Fibroblast of lung (primary cell): ENCODE results near the gene TMEM167B. TPM values are rescaled to one million over a fixed set of nuclear protein-coding genes. Genes with fewer than 3 reads are reported as not detected.

Source experiments
- DNase-seq, 2 donors: peaks; one replicate each; pipeline versions ENCODE4 v3.0.0 to v3.0.0-alpha.2; 2010; ENCODE audit warnings: low read depth in 2 of 2
- H2AFZ ChIP-seq: 2 replicates; pipeline ENCODE4 v1.5.1; 2012; ENCODE audit warnings: low read length, control low read depth, inconsistent platforms
- H3K27ac ChIP-seq: 2 replicates; pipeline ENCODE4 v1.5.1; 2011; ENCODE audit warnings: low read length, control low read depth; ENCODE audit not compliant: insufficient read depth
- H3K27me3 ChIP-seq: 2 replicates; pipeline ENCODE4 v1.5.1; 2011; ENCODE audit warnings: mild to moderate bottlenecking, low read length; ENCODE audit not compliant: control insufficient read depth, insufficient read depth
- H3K36me3 ChIP-seq: 2 replicates; pipeline ENCODE4 v1.5.1; 2011; ENCODE audit warnings: low read length; ENCODE audit not compliant: control insufficient read depth, insufficient read depth
- H3K4me1 ChIP-seq: 2 replicates; pipeline ENCODE4 v1.5.1; 2011; ENCODE audit warnings: low read length; ENCODE audit not compliant: control insufficient read depth, insufficient read depth; ENCODE audit errors: extremely low read depth
- H3K4me2 ChIP-seq: 2 replicates; pipeline ENCODE4 v1.5.1; 2011; ENCODE audit warnings: low read length, control low read depth; ENCODE audit not compliant: insufficient read depth; ENCODE audit errors: extremely low read depth
- H3K4me3 ChIP-seq, 4 experiments: fragments of 200-600 bp in 1 of 4; sonication (generic) in 1 of 4; replicated peaks in 1 of 4; 2 replicates each; pipeline ENCODE4 v1.5.1; 2011 to 2016; ENCODE audit warnings: low read length in 4 of 4, low read depth in 3 of 4, mild to moderate bottlenecking in 3 of 4, control low read depth in 2 of 4, inconsistent platforms in 1 of 4, mixed read lengths in 1 of 4; ENCODE audit not compliant: insufficient read depth in 1 of 4; ENCODE audit errors: control extremely low read depth in 1 of 4
- H3K79me2 ChIP-seq: 2 replicates; pipeline ENCODE4 v1.5.1; 2012; ENCODE audit warnings: mild to moderate bottlenecking, low read length, inconsistent platforms; ENCODE audit not compliant: control insufficient read depth, insufficient read depth
- H3K9ac ChIP-seq: 2 replicates; pipeline ENCODE4 v1.5.1; 2011; ENCODE audit warnings: mild to moderate bottlenecking, low read length, control low read depth; ENCODE audit not compliant: insufficient read depth
- H3K9me3 ChIP-seq: 2 replicates; pipeline ENCODE4 v1.5.1; 2012; ENCODE audit warnings: low read depth, low read length; ENCODE audit not compliant: control insufficient read depth, insufficient read depth
- H4K20me1 ChIP-seq: 2 replicates; pipeline ENCODE4 v1.5.1; 2011; ENCODE audit warnings: low read length; ENCODE audit not compliant: control insufficient read depth, insufficient read depth; ENCODE audit errors: extremely low read depth
- CTCF ChIP-seq, 2 donors: IDR thresholded peaks in 1 of 2; conservative IDR thresholded peaks in 1 of 2; 1 replicate in 1 of 2; 2 replicates in 1 of 2; pipeline ENCODE4 v1.5.1; 2011 to 2012; ENCODE audit warnings: low read length in 2 of 2, control low read depth in 1 of 2, inconsistent platforms in 1 of 2, low read depth in 1 of 2, mild to moderate bottlenecking in 1 of 2
- EZH2 ChIP-seq: IDR thresholded peaks from 2 replicates; pipeline ENCODE4 v1.5.1; 2012; ENCODE audit warnings: low read length, control low read depth, mild to moderate bottlenecking; ENCODE audit errors: missing control alignments
- polyA plus RNA-seq, 2 donors: library from polyadenylated mRNA; depleted of rRNA in 1 of 2; stranded (reverse) in 1 of 2; unstranded in 1 of 2; fragments of >200 nt; gene quantifications; 2 replicates each; pipeline ENCODE4 v1.2.1, GENCODE V29; 2011 to 2012; ENCODE audit warnings: missing spikeins in 1 of 2
- total RNA-seq: library from RNA; depleted of rRNA; stranded (reverse); fragments of >200 nt; gene quantifications from 2 replicates; pipeline ENCODE4 v1.2.1, GENCODE V29; 2014

Gene TMEM167B
- total and polyA plus RNA-seq, 2 donors (not counting 1 experiment from before 2014, with no cell fraction given): 35.3 to 52.2 TPM

GRCh38 chr1:109099938-109100773, 9.6 kb downstream of the TMEM167B start:
- no peaks in the 10 kb centered on the region for H3K9me3 ChIP-seq
- peak overlapping the region; percentile 89 for H2AFZ ChIP-seq
- H3K4me1 ChIP-seq: no peaks in the 10 kb centered on the region
- peak overlapping the region; percentile 77 for H3K4me2 ChIP-seq
- peak overlapping the region; percentile 92 for H3K9ac ChIP-seq
- TF ChIP-seq EZH2 (no peak), CTCF (conservative IDR thresholded peaks at IDR 0.05 in 1 of 2, IDR thresholded peaks at IDR 0.05 in 1 of 2; ENCODE audit: low read depth in 1 of 2, low read length in 2 of 2) (peak; percentile 79 to 80)
- peaks cover 16% of the 10 kb centered on the region for H3K79me2 ChIP-seq
- H4K20me1 ChIP-seq: no peaks in the 10 kb centered on the region
- peak overlapping the region; percentile 91 for H3K27ac ChIP-seq
- peak overlapping the region; percentile 88 to 99 (median 93) for H3K4me3 ChIP-seq
- peak; percentile 97 for DNase-seq
- no peaks in the 10 kb centered on the region for H3K27me3 ChIP-seq
- no peaks in the 10 kb centered on the region for H3K36me3 ChIP-seq

- H3K36me3 ChIP-seq: no peaks in the 10 kb centered on the region
- peaks cover 15% of the 10 kb centered on the region for H3K79me2 ChIP-seq
- no peak overlapping the region for H2AFZ ChIP-seq
- H3K9me3 ChIP-seq: no peaks in the 10 kb centered on the region
- no peak overlapping the region for H3K4me3 ChIP-seq
- no peak overlapping the region for H3K4me2 ChIP-seq
- no peak for TF ChIP-seq EZH2
- DNase-seq: no peak
- H3K9ac ChIP-seq: no peak overlapping the region
- no peaks in the 10 kb centered on the region for H4K20me1 ChIP-seq
- no peaks in the 10 kb centered on the region for H3K4me1 ChIP-seq
- no peak overlapping the region for H3K27ac ChIP-seq
- no peaks in the 10 kb centered on the region for H3K27me3 ChIP-seq
These were observed 14.0 kb downstream of the TMEM167B start for GRCh38 chr1:109104364-109105151.

DNA sequence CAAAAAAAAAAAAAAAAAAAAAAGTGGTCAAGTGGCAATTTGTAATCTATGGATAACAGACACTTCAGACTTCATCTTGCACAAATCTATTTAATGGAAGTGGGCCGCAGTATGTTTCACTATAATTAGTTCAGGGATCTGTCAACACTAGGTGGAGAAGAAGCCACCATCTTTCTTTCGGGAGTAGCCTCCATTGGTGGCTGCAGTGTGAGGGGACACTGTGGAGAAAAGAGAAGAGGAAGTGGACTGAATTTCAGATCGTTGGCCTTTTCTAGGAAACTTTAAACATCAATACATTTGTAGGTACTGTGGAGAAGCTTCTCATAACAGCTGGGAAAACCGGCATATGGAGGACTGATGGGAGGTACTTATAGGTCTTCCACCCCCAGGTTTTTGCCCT, 15.3 kb downstream of the TMEM167B start:
- TF ChIP-seq EZH2 (no peak), CTCF (conservative IDR thresholded peaks at IDR 0.05 in 1 of 2, IDR thresholded peaks at IDR 0.05 in 1 of 2; ENCODE audit: low read depth in 1 of 2, low read length in 2 of 2) (no peak)
- no peaks in the 10 kb centered on the region for H3K4me1 ChIP-seq
- no peak overlapping the region for H2AFZ ChIP-seq
- H3K79me2 ChIP-seq: peaks cover 6% of the 10 kb centered on the region
- H3K27ac ChIP-seq: no peak overlapping the region
- no peak overlapping the region for H3K9ac ChIP-seq
- no peak for DNase-seq
- H3K9me3 ChIP-seq: no peaks in the 10 kb centered on the region
- H3K36me3 ChIP-seq: no peaks in the 10 kb centered on the region
- no peak overlapping the region for H3K4me3 ChIP-seq
- peaks cover 7% of the 10 kb centered on the region for H3K27me3 ChIP-seq
- no peaks in the 10 kb centered on the region for H4K20me1 ChIP-seq
- no peak overlapping the region for H3K4me2 ChIP-seq
